ENCODE results near the gene ELL. TPM values are rescaled to one million over a fixed set of nuclear protein-coding genes. Genes with fewer than 3 reads are reported as not detected.

Gene ELL
- total and polyA plus RNA-seq, 9 of the 15 experiments (the other 6 are each of a cell fraction or from before 2014, with no cell fraction given) = 0.24 to 22.5 (median 4.1) TPM

- TF ChIP-seq ZBTB40 (IDR thresholded peaks at IDR 0.05) = no peak
- no peak for TF ChIP-seq ZBTB40 (CRISPR knock-in tag; IDR thresholded peaks at IDR 0.05)
- TF ChIP-seq ETV6 (IDR thresholded peaks at IDR 0.05; ENCODE audit: borderline replicate concordance in 1 of 2, low read depth in 2 of 2, low read length in 1 of 2) = peak in 1 of 2 experiments; percentile 41; a peak in 1 of 4 replicates
- TF ChIP-seq ETV6 (CRISPR knock-in tag; IDR thresholded peaks at IDR 0.05; ENCODE audit: borderline replicate concordance) = no peak
- TF ChIP-seq CTCFL (IDR thresholded peaks at IDR 0.05; ENCODE audit: borderline replicate concordance, insufficient read depth, low read depth, low read length, poor library complexity, severe bottlenecking) = peak; percentile 44
- peak; percentile 82 for TF ChIP-seq HMBOX1 (IDR thresholded peaks at IDR 0.05)
- no peak for TF ChIP-seq ZNF175 (CRISPR knock-in tag; IDR thresholded peaks at IDR 0.05; ENCODE audit: low read depth)
- TF ChIP-seq NFIC (IDR thresholded peaks at IDR 0.05) = peak; percentile 23; the same call in 1 of the 2 replicates
- no peak for TF ChIP-seq TFE3 (CRISPR knock-in tag; IDR thresholded peaks at IDR 0.05)
- TF ChIP-seq ZNF134 (CRISPR knock-in tag; conservative IDR thresholded peaks at IDR 0.05) = no peak
- TF ChIP-seq SRSF7 (optimal IDR thresholded peaks at IDR 0.05; ENCODE audit: low read depth, low read length) = no peak
- no peak for TF ChIP-seq BRD4 (IDR thresholded peaks at IDR 0.05)
Measured at GRCh38 chr19:18519962-18520847, 1.7 kb downstream of the ELL start (continued).
